GM18511 (cell line): ENCODE measurements around the gene SHKBP1.
"Not testable (repeated sequence)": the region's sequence is repeated elsewhere in the genome, so short reads cannot be mapped to it uniquely, and the experiment has no call there.

Experiments
- ATAC-seq: cut with Tn5 transposase; IDR thresholded peaks from one replicate; pipeline ENCODE4 v1.9.1; 2021; ENCODE audit warnings: mild to moderate bottlenecking, moderate library complexity; ENCODE audit not compliant: unreplicated experiment

Gene SHKBP1

DNA sequence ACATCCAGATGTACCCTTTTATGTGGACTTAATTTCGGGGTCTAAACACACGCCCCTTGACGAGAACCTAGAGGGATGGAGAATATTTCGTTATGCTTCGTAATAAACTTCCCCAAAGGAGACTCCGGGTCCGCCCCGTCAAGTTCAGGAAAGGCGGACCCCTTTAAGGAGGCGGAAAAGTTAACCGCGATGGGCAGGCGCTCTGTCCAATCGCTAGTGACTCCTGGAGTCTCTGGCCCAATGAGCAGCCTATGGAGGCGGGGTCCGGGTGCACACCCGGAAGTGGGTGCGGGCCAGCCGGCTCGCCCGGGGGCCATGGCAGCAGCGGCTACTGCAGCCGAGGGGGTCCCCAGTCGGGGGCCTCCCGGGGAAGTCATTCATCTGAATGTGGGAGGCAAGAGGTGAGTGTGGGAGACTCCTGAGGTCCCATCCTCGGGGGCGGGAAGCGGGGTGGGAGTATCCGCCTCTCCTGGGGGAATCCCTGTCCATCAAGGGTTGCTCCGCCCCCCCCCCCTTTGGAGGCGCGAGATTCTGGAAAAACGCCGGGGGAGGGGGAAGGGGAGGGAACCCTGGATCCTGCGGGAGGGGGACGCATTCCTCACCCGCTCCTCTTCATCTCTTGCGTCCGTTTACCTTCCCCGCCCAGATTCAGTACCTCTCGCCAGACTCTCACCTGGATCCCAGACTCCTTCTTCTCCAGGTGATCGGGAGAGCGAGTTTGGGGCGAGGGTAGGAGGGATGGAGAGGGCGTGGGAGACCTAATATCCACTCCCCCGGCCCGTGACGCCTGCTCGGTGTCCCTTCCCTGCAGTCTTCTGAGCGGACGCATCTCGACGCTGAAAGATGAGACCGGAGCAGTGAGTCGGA, at the start of gene SHKBP1:
TSS of gene SHKBP1 (plus strand) at position 289 of the 867 bp plus-strand sequence. CDS start at position 316, 27 bp downstream.
- peak; percentile 96 for ATAC-seq

DNA sequence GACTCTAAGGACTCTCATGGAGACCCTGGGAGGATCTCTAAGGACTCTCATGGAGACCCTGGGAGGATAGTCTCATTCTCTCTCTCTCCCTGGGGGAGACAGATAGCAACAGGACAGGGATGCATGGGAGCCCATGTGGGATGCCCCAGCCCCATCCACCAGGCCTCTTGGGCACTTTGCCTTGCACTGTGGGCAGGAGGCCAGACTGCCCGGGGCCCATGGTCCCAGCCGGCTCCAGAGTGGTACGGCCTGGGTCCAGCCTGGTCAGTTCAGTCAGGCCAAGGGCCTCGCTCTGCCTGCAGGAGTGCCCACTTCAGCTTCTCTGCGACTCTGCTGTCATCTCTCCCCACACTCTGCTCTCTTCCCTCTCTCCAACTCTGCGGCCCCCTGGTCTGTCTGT, 48.6 kb upstream of the SHKBP1 start:
- no peak for ATAC-seq

- ATAC-seq = no peak
Observed at GRCh38 chr19:40528533-40529092, 48.1 kb upstream of the SHKBP1 start.

- ATAC-seq = no peak
Observed at GRCh38 chr19:40529093-40529954, 47.3 kb upstream of the SHKBP1 start.

DNA sequence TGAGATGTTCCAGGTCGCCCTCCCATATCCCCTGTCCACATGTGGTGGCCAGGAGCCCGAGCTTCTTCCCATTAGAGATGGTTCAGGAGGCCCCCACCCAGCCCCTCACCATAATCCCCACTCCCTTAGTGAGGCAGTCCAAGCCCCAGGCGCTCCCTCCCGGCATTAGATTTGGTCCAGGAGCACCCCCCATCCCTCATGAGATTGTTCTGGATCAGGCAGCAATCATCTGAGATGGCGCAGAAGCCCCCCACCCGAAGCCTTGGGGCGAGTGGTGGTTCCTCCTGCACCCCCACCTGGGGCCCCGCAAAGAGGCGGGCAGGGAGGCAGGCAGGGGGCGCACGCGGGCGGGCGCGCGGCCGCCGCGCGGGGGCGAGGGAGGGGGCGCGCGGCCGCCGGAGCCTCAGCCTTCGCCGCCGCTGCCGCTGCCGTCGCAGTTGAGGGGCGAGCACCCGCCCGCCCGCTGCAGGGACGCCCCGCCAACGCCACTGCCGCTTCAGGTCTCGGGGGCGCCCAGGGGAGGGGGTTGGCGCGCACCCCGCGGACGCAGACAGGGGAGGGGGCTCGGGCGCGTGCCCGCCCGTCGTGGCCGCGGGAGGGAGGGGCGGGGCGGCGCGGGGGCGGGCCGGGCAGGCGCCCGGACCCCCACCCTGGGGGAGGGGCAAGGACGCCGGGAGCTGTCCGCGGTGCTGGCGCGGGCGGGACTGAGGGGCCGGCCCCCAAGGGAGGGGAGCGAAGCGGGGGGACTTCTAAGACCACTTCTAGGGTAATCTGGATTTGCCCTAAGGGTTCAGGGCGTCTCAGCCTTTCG, 46.4 kb upstream of the SHKBP1 start:
- ATAC-seq = no peak

GRCh38 chr19:40533508-40533907, 43.2 kb upstream of the SHKBP1 start:
- no peak for ATAC-seq

- ATAC-seq = no peak
Observed at GRCh38 chr19:40534148-40534547, 42.5 kb upstream of the SHKBP1 start.

DNA sequence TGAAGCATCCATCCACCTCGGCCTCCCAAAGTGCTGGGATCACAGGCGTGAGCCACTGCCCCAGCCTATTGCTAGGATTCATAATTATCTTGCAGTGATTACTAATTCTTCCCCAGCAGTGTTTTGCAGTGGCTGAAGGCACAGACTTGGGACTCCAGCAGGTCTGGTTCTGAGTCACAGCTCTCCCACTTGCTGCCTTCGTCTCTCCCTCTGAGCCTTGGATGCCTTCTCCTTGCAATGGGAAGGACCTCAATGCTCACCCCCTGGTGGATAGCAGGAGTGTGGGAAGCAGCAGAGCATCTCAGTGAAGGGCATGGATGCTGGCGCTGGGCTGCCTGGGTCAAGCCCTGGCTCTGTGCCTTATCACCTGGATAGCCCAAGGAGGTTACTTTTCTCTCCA, 37.6 kb upstream of the SHKBP1 start:
- ATAC-seq = no peak

DNA sequence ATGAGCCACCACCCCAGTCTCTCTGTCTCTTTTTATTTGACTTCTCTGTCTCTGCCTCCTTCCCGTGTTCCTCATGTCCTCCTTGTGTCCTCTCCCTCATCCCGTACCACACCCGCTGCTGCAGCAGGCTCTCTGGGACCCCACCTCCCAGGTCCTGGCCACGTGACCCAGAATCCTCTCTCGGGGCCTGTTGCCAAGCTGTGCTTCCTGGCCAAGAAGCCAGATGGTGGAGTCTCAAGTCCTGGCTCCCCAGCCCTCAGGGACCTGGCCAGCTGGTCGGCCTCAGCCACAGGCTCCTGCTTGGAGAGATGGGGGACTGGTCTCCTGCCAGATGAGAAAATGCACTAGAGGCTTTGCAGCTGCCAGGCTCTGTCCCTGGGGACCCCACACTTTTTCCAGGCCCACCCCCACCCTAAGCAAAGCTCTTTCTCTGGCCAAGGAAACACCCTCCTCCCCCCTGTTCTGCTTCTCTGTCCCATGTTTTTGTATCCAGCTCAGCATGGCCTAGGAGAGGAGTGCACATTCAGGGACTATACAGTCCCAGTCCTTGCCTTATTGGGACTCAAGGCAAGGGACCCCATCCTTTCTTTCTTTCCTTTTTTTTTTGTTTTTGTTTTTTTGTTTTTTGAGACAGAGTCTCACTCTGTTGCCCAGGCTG, 34.3 kb upstream of the SHKBP1 start:
- ATAC-seq = no peak

DNA sequence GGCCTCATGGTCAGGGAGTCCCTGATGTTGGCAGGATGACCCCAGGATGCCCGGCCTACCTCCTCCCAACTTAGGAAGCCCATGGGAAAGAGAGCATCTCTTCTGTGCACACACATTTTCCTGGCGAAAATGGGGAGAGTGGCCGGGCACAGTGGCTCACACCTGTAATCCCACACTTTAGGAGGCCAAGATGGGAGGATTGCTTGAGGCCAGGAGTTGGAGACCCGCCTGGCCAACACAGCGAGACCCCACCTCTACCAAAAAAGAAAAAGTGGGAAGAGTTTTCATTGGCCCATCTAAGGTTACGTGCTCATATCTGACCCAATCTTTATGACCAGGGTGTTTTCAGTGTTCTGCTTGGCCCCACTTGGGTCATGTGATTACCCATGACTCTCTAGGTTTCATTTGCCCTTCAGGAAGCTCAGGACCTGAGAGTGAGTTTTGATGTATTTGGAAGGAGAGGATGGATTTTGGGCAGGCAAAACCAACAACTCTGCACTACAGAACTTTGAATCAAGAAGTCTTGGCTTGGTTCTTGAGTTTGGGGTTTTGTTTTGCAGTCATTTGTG, 33.6 kb upstream of the SHKBP1 start:
- ATAC-seq = no peak

DNA sequence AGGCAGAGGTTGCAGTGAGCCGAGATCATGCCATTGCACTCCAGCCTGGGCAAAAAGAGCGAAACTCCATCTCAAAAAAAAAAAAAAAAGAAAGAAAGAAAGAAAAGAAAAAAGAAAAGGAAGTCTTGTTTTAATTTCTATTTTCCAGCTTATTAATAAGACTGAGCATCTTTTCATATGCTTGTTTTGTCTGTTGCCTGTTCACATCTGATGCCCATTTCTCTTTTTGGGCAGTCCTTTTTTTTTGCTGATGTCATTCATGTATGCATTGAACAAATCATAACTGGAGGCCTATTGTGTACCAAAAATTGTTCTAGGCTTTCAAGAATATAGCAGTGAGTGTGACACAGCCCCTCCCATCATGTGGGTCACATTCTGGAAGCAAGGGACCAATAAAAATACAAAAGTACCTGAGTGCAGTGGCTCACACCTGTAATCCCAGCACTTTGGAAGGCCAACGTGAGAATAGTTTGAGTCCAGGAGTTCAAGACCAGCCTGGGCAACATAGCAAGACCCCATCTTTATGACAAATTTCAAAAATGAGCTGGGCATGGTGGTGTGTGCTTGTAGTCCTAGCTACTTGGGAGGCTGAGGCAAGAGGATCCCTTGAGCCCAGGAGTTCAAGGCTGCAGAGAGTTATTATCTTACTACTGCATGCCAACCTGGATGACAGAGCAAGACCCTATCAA, 30.4 kb upstream of the SHKBP1 start:
- ATAC-seq = not testable (repeated sequence)

DNA sequence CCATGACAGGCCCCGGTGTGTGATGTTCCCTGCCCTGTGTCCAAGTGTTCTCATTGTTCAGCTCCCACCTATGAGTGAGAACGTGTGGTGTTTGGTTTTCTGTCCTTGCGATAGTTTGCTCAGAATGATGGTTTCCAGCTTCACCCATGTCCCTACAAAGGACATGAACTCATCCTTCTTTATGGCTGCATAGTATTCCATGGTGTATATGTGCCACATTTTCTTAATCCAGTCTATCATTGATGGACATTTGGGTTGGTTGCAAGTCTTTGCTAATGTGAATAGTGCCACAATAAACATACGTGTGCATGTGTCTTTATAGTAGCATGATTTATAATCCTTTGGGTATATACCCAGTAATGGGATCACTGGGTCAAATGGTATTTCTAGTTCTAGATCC, 29.5 kb upstream of the SHKBP1 start:
- not testable (repeated sequence) for ATAC-seq

GRCh38 chr19:40547836-40548235, 28.8 kb upstream of the SHKBP1 start:
- ATAC-seq = no peak

GRCh38 chr19:40549007-40549708, 27.5 kb upstream of the SHKBP1 start:
- no peak for ATAC-seq

DNA sequence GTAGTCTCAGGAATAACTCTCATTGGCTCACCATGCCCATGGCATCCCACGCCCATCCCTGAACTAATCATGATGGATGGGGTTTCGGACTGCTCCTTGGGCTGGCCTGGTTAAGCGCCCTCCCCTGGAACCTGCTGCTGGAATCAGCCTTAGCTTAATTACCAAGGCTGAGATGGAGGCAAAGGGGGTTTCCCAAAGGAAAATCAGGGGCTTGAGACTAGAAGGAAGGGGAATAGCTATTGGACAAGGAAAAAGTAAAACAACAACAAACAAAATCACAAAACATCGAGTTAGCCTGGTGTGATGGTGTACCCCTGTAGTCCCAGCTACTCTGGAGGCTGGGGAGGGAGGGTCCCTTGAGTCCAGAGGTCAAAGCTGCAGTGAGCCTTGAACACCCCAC, 25.7 kb upstream of the SHKBP1 start:
- no peak for ATAC-seq

DNA sequence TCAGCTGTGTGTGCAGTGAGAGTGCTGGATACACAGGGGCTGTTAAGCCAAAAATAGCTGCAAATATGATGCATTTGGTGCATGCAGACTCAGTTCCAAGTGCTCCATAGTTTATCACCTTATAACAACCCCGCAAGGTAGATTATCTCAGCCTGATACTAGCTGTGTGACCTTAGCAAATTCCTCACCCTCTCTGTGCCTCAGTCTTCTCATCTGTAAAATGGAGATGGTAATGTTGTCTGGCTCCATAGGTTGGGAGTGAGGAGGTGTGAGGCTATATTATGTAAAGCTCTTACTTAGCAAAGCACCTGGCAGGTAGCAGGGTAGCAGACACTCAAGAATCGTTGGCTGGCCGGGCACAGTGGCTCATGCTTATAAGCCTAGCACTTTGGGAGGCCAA, 23.8 kb upstream of the SHKBP1 start:
- no peak for ATAC-seq

DNA sequence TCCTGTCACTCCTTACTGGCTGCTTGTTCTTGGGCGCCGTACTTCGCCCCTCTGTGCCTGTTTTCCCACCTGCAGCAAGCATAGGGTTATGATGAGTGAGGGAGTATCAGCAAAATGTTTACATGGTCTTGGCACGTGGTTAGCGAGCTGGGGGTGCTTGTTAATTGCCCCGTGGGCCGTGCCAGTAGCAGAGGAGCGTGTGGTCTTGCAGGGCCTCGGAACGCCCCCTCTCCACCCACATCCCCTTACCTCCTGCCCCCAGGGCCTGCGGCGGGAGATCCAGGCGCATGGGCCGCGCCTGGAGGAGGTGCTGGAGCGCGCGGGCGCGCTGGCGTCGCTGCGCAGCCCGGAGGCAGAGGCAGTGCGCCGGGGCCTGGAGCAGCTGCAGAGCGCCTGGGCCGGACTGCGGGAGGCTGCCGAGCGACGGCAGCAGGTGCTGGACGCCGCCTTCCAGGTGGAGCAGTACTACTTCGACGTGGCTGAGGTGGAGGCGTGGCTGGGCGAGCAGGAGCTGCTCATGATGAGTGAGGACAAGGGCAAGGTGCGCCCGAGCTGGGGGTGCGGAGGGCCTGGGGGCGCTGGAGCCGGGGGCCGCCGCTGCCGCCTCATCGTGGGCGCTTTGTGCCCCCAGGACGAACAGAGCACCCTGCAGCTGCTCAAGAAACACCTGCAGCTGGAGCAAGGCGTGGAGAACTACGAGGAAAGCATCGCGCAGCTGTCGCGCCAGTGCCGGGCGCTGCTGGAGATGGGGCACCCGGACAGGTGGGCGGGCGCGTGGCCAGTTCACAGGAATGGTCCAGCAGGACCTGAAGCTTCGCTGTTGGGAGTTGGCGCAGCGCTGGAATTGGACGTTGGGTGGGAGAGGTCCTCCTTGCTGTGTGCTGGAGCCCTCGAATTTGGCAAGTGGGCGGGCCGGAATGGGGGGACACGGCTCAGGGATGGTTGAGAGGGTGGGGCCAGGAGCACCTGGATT, 22.5 kb upstream of the SHKBP1 start:
- no peak for ATAC-seq
